Ishikawa (cell line): ENCODE results near the gene RAB37.

Experiments used
- EP300 ChIP-seq: IDR thresholded peaks from 2 replicates; pipeline ENCODE4 v1.6.1; 2012; ENCODE audit warnings: borderline replicate concordance
- ZBTB7A ChIP-seq: IDR thresholded peaks from 2 replicates; pipeline ENCODE4 v1.6.1; 2012; ENCODE audit warnings: low read depth
- TF ChIP-seq, protein P1 (sequence below): IDR thresholded peaks from 2 replicates; pipeline ENCODE4 v1.6.1; 2012

DNA sequence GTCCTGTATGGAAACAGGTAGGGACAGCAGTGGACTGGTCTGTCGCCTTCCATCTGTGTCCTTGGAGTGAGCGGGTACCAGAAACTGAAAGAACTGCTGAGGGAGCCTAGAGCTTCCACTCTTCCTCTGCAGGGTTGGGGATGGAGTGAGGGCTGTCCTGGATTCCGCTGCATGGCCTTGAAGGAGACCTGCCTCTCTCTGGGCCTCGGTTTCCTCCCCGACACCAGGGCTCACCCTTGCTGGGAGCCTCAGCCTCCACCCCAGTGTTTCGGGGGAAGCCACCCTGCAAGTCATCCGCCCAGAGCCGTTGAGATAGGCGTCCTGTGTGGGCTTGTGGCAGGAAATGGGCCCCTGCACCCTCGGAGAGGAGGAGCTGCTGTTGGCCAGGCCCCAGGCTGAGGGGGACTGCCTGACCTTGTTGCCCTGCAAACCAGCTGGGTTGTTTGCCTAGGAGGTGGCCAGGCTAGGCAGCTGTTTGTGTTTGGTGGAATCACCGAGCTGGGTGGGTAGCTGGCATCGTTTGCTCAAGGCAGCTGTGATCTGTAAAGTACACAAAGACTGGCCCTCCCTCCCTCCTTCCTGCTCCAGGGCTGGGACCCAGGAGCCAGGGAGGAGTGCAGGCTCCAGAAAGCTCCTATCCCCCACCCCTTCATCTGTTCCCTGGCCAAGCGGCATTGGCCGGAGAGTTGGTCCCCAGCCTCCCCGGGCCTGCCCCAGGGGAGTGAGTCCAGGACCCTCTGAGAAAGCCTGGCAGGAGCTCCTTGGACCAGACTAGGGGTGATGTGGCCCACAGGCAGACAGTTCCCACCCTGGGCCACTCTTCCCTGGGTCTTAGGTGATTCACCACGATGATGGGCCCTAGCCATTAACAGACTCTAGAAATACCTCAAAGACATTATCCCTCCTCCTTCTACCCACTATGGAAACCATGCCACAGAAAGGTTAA lies 1.3 kb downstream of the RAB37 start:
- TF ChIP-seq, protein P1, sequence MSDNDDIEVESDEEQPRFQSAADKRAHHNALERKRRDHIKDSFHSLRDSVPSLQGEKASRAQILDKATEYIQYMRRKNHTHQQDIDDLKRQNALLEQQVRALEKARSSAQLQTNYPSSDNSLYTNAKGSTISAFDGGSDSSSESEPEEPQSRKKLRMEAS, result no peak
- TF ChIP-seq EP300 (no peak), ZBTB7A (no peak)
